Effector CD4-positive, alpha-beta T cell (primary cell): ENCODE measurements around the gene PODXL.
"Not testable (repeated sequence)": the region's sequence is repeated elsewhere in the genome, so short reads cannot be mapped to it uniquely, and the experiment has no call there.

Experiments used
- DNase-seq: peaks from one replicate; pipeline ENCODE4 v3.0.0-alpha.2; 2020

PODXL gene

GRCh38 chr7:131488361-131488760 is 68.1 kb downstream of the PODXL start:
- no peak for DNase-seq

- no peak for DNase-seq
These were observed 69.2 kb downstream of the PODXL start for GRCh38 chr7:131487217-131487616.

GRCh38 chr7:131486346-131486745 is 70.1 kb downstream of the PODXL start:
- DNase-seq = no peak

- DNase-seq = no peak
These were observed 72.8 kb downstream of the PODXL start for GRCh38 chr7:131483586-131483985.

- no peak for DNase-seq
These were observed 73.6 kb downstream of the PODXL start for GRCh38 chr7:131482800-131483199.

- no peak for DNase-seq
These were observed 75.8 kb downstream of the PODXL start for GRCh38 chr7:131480384-131481315.

GRCh38 chr7:131476740-131477139 is 79.7 kb downstream of the PODXL start:
- DNase-seq = no peak

GRCh38 chr7:131471250-131472004 is 85.0 kb downstream of the PODXL start:
- no peak for DNase-seq

GRCh38 chr7:131467788-131468187 is 88.6 kb downstream of the PODXL start:
- no peak for DNase-seq

GRCh38 chr7:131466735-131467365 is 89.6 kb downstream of the PODXL start:
- DNase-seq = no peak

- DNase-seq = not testable (repeated sequence)
These were observed 93.7 kb downstream of the PODXL start for GRCh38 chr7:131462715-131463114.

GRCh38 chr7:131462059-131462458 is 94.4 kb downstream of the PODXL start:
- DNase-seq = no peak

GRCh38 chr7:131459256-131459655 is 97.2 kb downstream of the PODXL start:
- DNase-seq = no peak

- DNase-seq = no peak
These were observed 100.1 kb downstream of the PODXL start for GRCh38 chr7:131456338-131456737.

GRCh38 chr7:131455546-131455945 is 100.9 kb downstream of the PODXL start:
- no peak for DNase-seq

GRCh38 chr7:131455001-131455400 is 101.4 kb downstream of the PODXL start:
- no peak for DNase-seq

GRCh38 chr7:131454498-131454897 is 101.9 kb downstream of the PODXL start:
- no peak for DNase-seq
